HG03108 (cell line): Measurements from ENCODE around the gene RASSF3.
"Not testable (repeated sequence)": the region's sequence is repeated elsewhere in the genome, so short reads cannot be mapped to it uniquely, and the experiment has no call there.

Experiments used
- ATAC-seq: cut with Tn5 transposase; IDR thresholded peaks from one replicate; pipeline ENCODE4 v1.9.1; 2021; ENCODE audit warnings: moderate library complexity; ENCODE audit not compliant: unreplicated experiment

The RASSF3 gene

GRCh38 chr12:64631197-64631596 lies 20.9 kb downstream of the RASSF3 start:
- no peak for ATAC-seq

GRCh38 chr12:64633011-64633939 lies 23.0 kb downstream of the RASSF3 start:
- no peak for ATAC-seq

GRCh38 chr12:64633940-64634337 lies 23.6 kb downstream of the RASSF3 start:
- ATAC-seq: peak; percentile 40

- no peak for ATAC-seq
Observed at GRCh38 chr12:64634508-64635092, 24.3 kb downstream of the RASSF3 start.

- no peak for ATAC-seq
Observed at GRCh38 chr12:64635356-64635998, 25.2 kb downstream of the RASSF3 start.

- no peak for ATAC-seq
Observed at GRCh38 chr12:64636856-64637255, 26.6 kb downstream of the RASSF3 start.

- ATAC-seq: no peak
Observed at GRCh38 chr12:64639466-64639865, 29.2 kb downstream of the RASSF3 start.

- ATAC-seq: no peak
Observed at GRCh38 chr12:64646318-64646717, 36.0 kb downstream of the RASSF3 start.

GRCh38 chr12:64649487-64649886 lies 39.2 kb downstream of the RASSF3 start:
- ATAC-seq: no peak

GRCh38 chr12:64650762-64651161 lies 40.5 kb downstream of the RASSF3 start:
- ATAC-seq: no peak

GRCh38 chr12:64652346-64652745 lies 42.1 kb downstream of the RASSF3 start:
- no peak for ATAC-seq

GRCh38 chr12:64653123-64653522 lies 42.8 kb downstream of the RASSF3 start:
- no peak for ATAC-seq

- ATAC-seq: not testable (repeated sequence)
Observed at GRCh38 chr12:64653907-64654306, 43.6 kb downstream of the RASSF3 start.

GRCh38 chr12:64655141-64655540 lies 44.8 kb downstream of the RASSF3 start:
- no peak for ATAC-seq

GRCh38 chr12:64656429-64656828 lies 46.1 kb downstream of the RASSF3 start:
- no peak for ATAC-seq

- no peak for ATAC-seq
Observed at GRCh38 chr12:64658892-64659481, 48.7 kb downstream of the RASSF3 start.

- peak; percentile 40 for ATAC-seq
Observed at GRCh38 chr12:64660237-64661018, 50.1 kb downstream of the RASSF3 start.

GRCh38 chr12:64663015-64663414 lies 52.7 kb downstream of the RASSF3 start:
- ATAC-seq: no peak

- peak; percentile 37 for ATAC-seq
Observed at GRCh38 chr12:64665514-64665913, 55.2 kb downstream of the RASSF3 start.

- ATAC-seq: peak; percentile 32
Observed at GRCh38 chr12:64666054-64666914, 56.0 kb downstream of the RASSF3 start.
